Astrocyte (in vitro differentiated cells and primary cell): ENCODE data around the gene CERS6. TPM values are rescaled to one million over a fixed set of nuclear protein-coding genes. Genes with fewer than 3 reads are reported as not detected.

Experiments
- DNase-seq: peaks from one replicate; pipeline ENCODE4 v3.0.0-alpha.2; 2010; ENCODE audit warnings: low read depth
- FAIRE-seq: peaks from 2 replicates; lab custom pipeline; 2011; peaks lifted over from hg19 to GRCh38; lab: Jason Lieb, UNC
- H2AFZ ChIP-seq: 2 replicates; pipeline ENCODE4 v1.6.0; 2012; ENCODE audit warnings: low read depth, low read length, inconsistent platforms
- H3K27ac ChIP-seq: 2 replicates; pipeline ENCODE4 v1.5.1; 2011; ENCODE audit warnings: low read depth, low read length, inconsistent platforms
- H3K27me3 ChIP-seq: 2 replicates; pipeline ENCODE4 v1.6.0; 2011; ENCODE audit warnings: low read length, inconsistent platforms; ENCODE audit not compliant: insufficient read depth
- H3K36me3 ChIP-seq: 2 replicates; pipeline ENCODE4 v1.5.1; 2011; ENCODE audit warnings: low read length, inconsistent platforms; ENCODE audit not compliant: insufficient read depth
- H3K4me1 ChIP-seq: 2 replicates; pipeline ENCODE4 v1.5.1; 2011; ENCODE audit warnings: low read length, inconsistent platforms; ENCODE audit not compliant: insufficient read depth
- H3K4me2 ChIP-seq: 2 replicates; pipeline ENCODE4 v1.6.0; 2012; ENCODE audit warnings: low read length, inconsistent platforms
- H3K4me3 ChIP-seq: 2 replicates; pipeline ENCODE4 v1.5.1; 2011; ENCODE audit warnings: low read depth, mild to moderate bottlenecking, low read length, inconsistent platforms; ENCODE audit not compliant: insufficient read depth
- H3K79me2 ChIP-seq: 2 replicates; pipeline ENCODE4 v1.6.0; 2012; ENCODE audit warnings: mild to moderate bottlenecking, low read length, inconsistent platforms; ENCODE audit not compliant: insufficient read depth
- H3K9ac ChIP-seq: 2 replicates; pipeline ENCODE4 v1.6.0; 2012; ENCODE audit warnings: mild to moderate bottlenecking, low read length, inconsistent platforms
- H3K9me3 ChIP-seq: 2 replicates; pipeline ENCODE4 v1.5.1; 2012; ENCODE audit warnings: low read depth, mild to moderate bottlenecking, low read length, inconsistent platforms; ENCODE audit not compliant: insufficient read depth
- H4K20me1 ChIP-seq: 2 replicates; pipeline ENCODE4 v1.6.0; 2012; ENCODE audit warnings: low read length, inconsistent platforms; ENCODE audit not compliant: insufficient read depth
- H3K27ac Mint-ChIP-seq: one replicate; pipeline ENCODE4 v1.8.0; 2021; ENCODE audit warnings: mild to moderate bottlenecking, mixed read lengths; ENCODE audit not compliant: unreplicated experiment
- H3K27me3 Mint-ChIP-seq: one replicate; pipeline ENCODE4 v1.8.0; 2021; ENCODE audit warnings: low read depth, mixed read lengths; ENCODE audit not compliant: unreplicated experiment
- H3K36me3 Mint-ChIP-seq: one replicate; pipeline ENCODE4 v1.8.0; 2021; ENCODE audit warnings: low read depth, mixed read lengths; ENCODE audit not compliant: unreplicated experiment
- H3K4me1 Mint-ChIP-seq: one replicate; pipeline ENCODE4 v1.8.0; 2021; ENCODE audit warnings: low read depth, mixed read lengths; ENCODE audit not compliant: unreplicated experiment
- H3K4me3 Mint-ChIP-seq: one replicate; pipeline ENCODE4 v1.8.0; 2021; ENCODE audit warnings: mild to moderate bottlenecking, moderate library complexity, mixed read lengths; ENCODE audit not compliant: unreplicated experiment
- H3K9me3 Mint-ChIP-seq: one replicate; pipeline ENCODE4 v1.8.0; 2021; ENCODE audit warnings: mild to moderate bottlenecking, mixed read lengths; ENCODE audit not compliant: unreplicated experiment
- CTCF ChIP-seq: IDR thresholded peaks from 2 replicates; pipeline ENCODE4 v1.5.1; 2011; ENCODE audit warnings: low read depth, mild to moderate bottlenecking, inconsistent platforms, low read length, moderate library complexity; ENCODE audit not compliant: insufficient read depth
- EZH2 ChIP-seq: IDR thresholded peaks from 2 replicates; pipeline ENCODE4 v1.6.1; 2012; ENCODE audit warnings: mild to moderate bottlenecking, low read length, inconsistent platforms; ENCODE audit not compliant: insufficient read depth
- total RNA-seq: library from RNA; stranded (reverse); gene quantifications from 2 replicates; pipeline ENCODE4 v1.2.1, GENCODE V29; 2021

CERS6 gene
- total RNA-seq, 1 donor from 2014 or later = 23.4 TPM

GRCh38 chr2:168612719-168613118 is 156.6 kb downstream of the CERS6 start:
- TF ChIP-seq EZH2 (no peak), CTCF (no peak)
- Histone ChIP-seq H3K9me3 (no peaks in the 10 kb centered on the region), H4K20me1 (no peaks in the 10 kb centered on the region), H3K4me1 (no peaks in the 10 kb centered on the region), H3K36me3 (no peaks in the 10 kb centered on the region), H3K27me3 (no peaks in the 10 kb centered on the region), H2AFZ (no peak overlapping the region), H3K9ac (no peak overlapping the region), H3K4me2 (no peak overlapping the region), H3K79me2 (no peaks in the 10 kb centered on the region), H3K4me3 (no peak overlapping the region), H3K27ac (no peak overlapping the region)
- peaks cover 9% of the 10 kb centered on the region for H3K4me1 Mint-ChIP-seq
- H3K27me3 Mint-ChIP-seq = no peaks in the 10 kb centered on the region
- H3K9me3 Mint-ChIP-seq = peaks cover 2% of the 10 kb centered on the region
- H3K27ac Mint-ChIP-seq = no peak overlapping the region
- no peak overlapping the region for H3K4me3 Mint-ChIP-seq
- no peak for FAIRE-seq
- no peak for DNase-seq
- H3K36me3 Mint-ChIP-seq = peaks cover 9% of the 10 kb centered on the region

GRCh38 chr2:168613551-168613950 is 157.5 kb downstream of the CERS6 start:
- no peak overlapping the region for H2AFZ ChIP-seq
- Mint-ChIP-seq H3K27me3 (no peaks in the 10 kb centered on the region), H3K4me3 (no peak overlapping the region), H3K36me3 (peaks cover 9% of the 10 kb centered on the region), H3K9me3 (peaks cover 5% of the 10 kb centered on the region), H3K4me1 (peaks cover 3% of the 10 kb centered on the region), H3K27ac (no peak overlapping the region)
- FAIRE-seq = no peak
- H3K9ac ChIP-seq = no peak overlapping the region
- no peaks in the 10 kb centered on the region for H3K9me3 ChIP-seq
- H3K27me3 ChIP-seq = no peaks in the 10 kb centered on the region
- H3K4me3 ChIP-seq = no peak overlapping the region
- no peaks in the 10 kb centered on the region for H3K79me2 ChIP-seq
- H3K27ac ChIP-seq = no peak overlapping the region
- no peak for DNase-seq
- TF ChIP-seq EZH2 (no peak), CTCF (no peak)
- no peak overlapping the region for H3K4me2 ChIP-seq
- H3K4me1 ChIP-seq = no peaks in the 10 kb centered on the region
- H3K36me3 ChIP-seq = no peaks in the 10 kb centered on the region
- H4K20me1 ChIP-seq = no peaks in the 10 kb centered on the region

- Histone ChIP-seq H3K4me1 (no peaks in the 10 kb centered on the region), H3K27me3 (no peaks in the 10 kb centered on the region), H4K20me1 (no peaks in the 10 kb centered on the region), H2AFZ (no peak overlapping the region), H3K4me2 (no peak overlapping the region), H3K9ac (no peak overlapping the region), H3K36me3 (no peaks in the 10 kb centered on the region), H3K4me3 (no peak overlapping the region), H3K9me3 (no peaks in the 10 kb centered on the region), H3K79me2 (no peaks in the 10 kb centered on the region), H3K27ac (no peak overlapping the region)
- FAIRE-seq (no peak), DNase-seq (no peak)
- no peaks in the 10 kb centered on the region for H3K4me1 Mint-ChIP-seq
- H3K4me3 Mint-ChIP-seq = no peak overlapping the region
- H3K9me3 Mint-ChIP-seq = peaks cover 14% of the 10 kb centered on the region
- TF ChIP-seq CTCF (peak; percentile 6), EZH2 (no peak)
- H3K27ac Mint-ChIP-seq = no peak overlapping the region
- H3K27me3 Mint-ChIP-seq = no peaks in the 10 kb centered on the region
- H3K36me3 Mint-ChIP-seq = peaks cover 11% of the 10 kb centered on the region
These were observed 158.3 kb downstream of the CERS6 start for GRCh38 chr2:168614172-168615018.
